IMR-90 (cell line): ENCODE results near the gene PLPP7.

ENCODE experiments used
- BHLHE40 ChIP-seq: fragments of 150-350 bp; IDR thresholded peaks from 2 replicates; pipeline ENCODE4 v1.6.1; 2016; ENCODE audit warnings: mild to moderate bottlenecking, low read depth, low read length
- CEBPB ChIP-seq: IDR thresholded peaks from 2 replicates; pipeline ENCODE4 v1.6.1; 2012; ENCODE audit warnings: low read depth, low read length, improper control_type of control experiment
- CTCF ChIP-seq: conservative IDR thresholded peaks from 2 replicates; pipeline ENCODE4 v1.5.1; 2012; ENCODE audit warnings: mild to moderate bottlenecking, low read depth, low read length, improper control_type of control experiment
- FOS ChIP-seq: fragments of 150-350 bp; IDR thresholded peaks from 2 replicates; pipeline ENCODE4 v1.6.1; 2016; ENCODE audit warnings: low read depth, low read length
- MAFK ChIP-seq: IDR thresholded peaks from 2 replicates; pipeline ENCODE4 v1.6.1; 2012; ENCODE audit warnings: low read depth, low read length, improper control_type of control experiment
- MAZ ChIP-seq: IDR thresholded peaks from 2 replicates; pipeline ENCODE4 v1.6.1; 2012; ENCODE audit warnings: low read depth, mild to moderate bottlenecking, low read length, improper control_type of control experiment, moderate library complexity, borderline replicate concordance
- MXI1 ChIP-seq: IDR thresholded peaks from 2 replicates; pipeline ENCODE4 v1.6.1; 2012; ENCODE audit warnings: low read depth, mild to moderate bottlenecking, low read length, moderate library complexity, borderline replicate concordance
- NFE2L2 ChIP-seq: fragments of 150-350 bp; IDR thresholded peaks from 2 replicates; pipeline ENCODE4 v1.6.1; 2016; ENCODE audit warnings: low read depth, mild to moderate bottlenecking, low read length
- POLR2A ChIP-seq: IDR thresholded peaks from 2 replicates; pipeline ENCODE4 v1.6.1; 2012; ENCODE audit warnings: mild to moderate bottlenecking, low read depth, low read length
- RFX5 ChIP-seq: IDR thresholded peaks from 2 replicates; pipeline ENCODE4 v1.8.0; 2012; ENCODE audit warnings: low read depth, mild to moderate bottlenecking, low read length, moderate library complexity
- SMC3 ChIP-seq: fragments of 150-350 bp; IDR thresholded peaks from 2 replicates; pipeline ENCODE4 v1.6.1; 2016; ENCODE audit warnings: low read depth, mild to moderate bottlenecking, antibody characterized with exemption, low read length, moderate library complexity
- USF2 ChIP-seq: fragments of 150-350 bp; IDR thresholded peaks from 2 replicates; pipeline ENCODE4 v1.6.1; 2017; ENCODE audit warnings: mild to moderate bottlenecking, antibody characterized with exemption, low read length, low read depth

- no peak for TF ChIP-seq CTCF
- TF ChIP-seq POLR2A = no peak
- TF ChIP-seq CEBPB = no peak
- no peak for TF ChIP-seq BHLHE40
- TF ChIP-seq MXI1 = no peak
- no peak for TF ChIP-seq USF2
- TF ChIP-seq FOS = no peak
- TF ChIP-seq SMC3 = no peak
- TF ChIP-seq NFE2L2 = no peak
- no peak for TF ChIP-seq RFX5
- TF ChIP-seq MAFK = no peak
- TF ChIP-seq MAZ = no peak
Measured at GRCh38 chr9:131288217-131288616, 1.3 kb upstream of the PLPP7 start.
